ENCODE measurements around the gene SPINT4.
"Not testable (repeated sequence)": the region's sequence is repeated elsewhere in the genome, so short reads cannot be mapped to it uniquely, and the experiment has no call there.

Gene SPINT4

DNA sequence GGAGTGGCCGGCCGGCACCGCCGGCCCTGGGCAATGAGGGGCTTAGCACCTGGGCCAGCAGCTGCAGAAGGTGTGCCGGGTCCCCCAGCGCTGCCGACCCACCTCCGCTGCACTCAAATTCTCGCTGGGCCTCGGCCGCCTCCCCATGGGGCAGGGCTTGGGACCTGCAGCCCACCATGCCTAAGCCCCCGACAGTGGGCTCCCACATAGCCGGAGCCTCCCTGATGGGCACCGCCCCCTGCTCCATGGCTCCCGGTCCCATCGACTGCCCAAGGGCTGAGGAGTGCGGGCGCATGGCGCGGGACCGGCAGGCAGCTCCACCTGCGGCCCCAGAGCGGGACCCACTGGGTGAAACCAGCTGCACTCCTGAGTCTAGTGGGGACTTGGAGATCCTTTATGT, 13.8 kb downstream of the SPINT4 start:
- ChIA-PET CTCF (no interaction called here), POLR2A (no interaction called here)
- peaks cover 0 to 4% (median 0%) of the 10 kb centered on the region in 5 experiments for H3K27me3 ChIP-seq (replicated peaks in 2 of 5; ENCODE audit: control insufficient read depth in 4 of 5, insufficient read depth in 5 of 5, low read length in 4 of 5)
- peaks cover 0 to 19% (median 6%) of the 10 kb centered on the region in 5 experiments for H3K9me3 ChIP-seq (ENCODE audit: control extremely low read depth in 1 of 5, control insufficient read depth in 4 of 5, insufficient read depth in 2 of 5, low read depth in 1 of 5, low read length in 4 of 5)
- no peaks in the 10 kb centered on the region for H3K36me3 ChIP-seq (ENCODE audit: control insufficient read depth in 4 of 4, insufficient read depth in 4 of 4, low read length in 3 of 4)
- no peak for DNase-seq
- H3K4me3 ChIP-seq (ENCODE audit: control insufficient read depth in 1 of 7, extremely low read depth in 1 of 7, insufficient read depth in 4 of 7, low read depth in 2 of 7, low read length in 6 of 7) = no peak overlapping the region
- WGBS (ENCODE audit: insufficient coverage) = 96% methylated on average over 23 of the region's 23 CpGs
- no peaks in the 10 kb centered on the region for H3K4me1 ChIP-seq (ENCODE audit: control extremely low read depth in 1 of 4, control insufficient read depth in 4 of 4, insufficient read depth in 4 of 4, low read length in 3 of 4)
- no peak overlapping the region for H3K27ac ChIP-seq (ENCODE audit: insufficient read depth in 1 of 2, low read depth in 1 of 2, low read length in 2 of 2, poor library complexity in 1 of 2, severe bottlenecking in 2 of 2)

DNA sequence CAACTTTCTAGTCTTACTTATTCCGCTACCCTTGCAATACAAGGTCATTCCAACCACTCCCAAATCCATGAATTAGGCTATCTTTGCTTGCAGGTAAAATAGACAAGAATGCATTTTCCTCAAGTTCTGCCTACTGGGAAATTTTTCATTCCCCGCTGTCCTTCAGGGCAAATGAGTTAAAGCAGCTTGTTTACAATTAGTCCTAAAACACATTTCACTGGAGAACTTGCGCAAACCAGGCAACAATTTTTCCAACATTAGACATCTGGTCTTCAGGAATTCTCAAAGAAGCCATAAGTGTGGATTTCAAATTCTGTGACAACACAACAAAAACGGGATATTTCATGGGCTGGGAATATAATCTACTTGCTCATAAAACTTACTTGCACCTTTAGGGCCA, 20.4 kb downstream of the SPINT4 start:
- Histone ChIP-seq H3K36me3 (ENCODE audit: control insufficient read depth in 4 of 4, insufficient read depth in 4 of 4, low read length in 3 of 4) (no peaks in the 10 kb centered on the region), H3K4me1 (ENCODE audit: control extremely low read depth in 1 of 4, control insufficient read depth in 4 of 4, insufficient read depth in 4 of 4, low read length in 3 of 4) (no peaks in the 10 kb centered on the region), H3K27me3 (replicated peaks in 2 of 5; ENCODE audit: control insufficient read depth in 4 of 5, insufficient read depth in 5 of 5, low read length in 4 of 5) (peaks cover 0 to 6% (median 4%) of the 10 kb centered on the region in 5 experiments), H3K4me3 (ENCODE audit: control insufficient read depth in 1 of 7, extremely low read depth in 1 of 7, insufficient read depth in 4 of 7, low read depth in 2 of 7, low read length in 6 of 7) (no peak overlapping the region), H3K9me3 (ENCODE audit: control extremely low read depth in 1 of 5, control insufficient read depth in 4 of 5, insufficient read depth in 2 of 5, low read depth in 1 of 5, low read length in 4 of 5) (no peaks in the 10 kb centered on the region), H3K27ac (ENCODE audit: insufficient read depth in 1 of 2, low read depth in 1 of 2, low read length in 2 of 2, poor library complexity in 1 of 2, severe bottlenecking in 2 of 2) (no peak overlapping the region)
- POLR2A ChIA-PET = no interaction called here
- 100% methylated on average over 3 of the region's 4 CpGs for WGBS (ENCODE audit: insufficient coverage)
- CTCF ChIA-PET = interaction anchor here (1.3 kb wide), 1 partner anchor 28 kb away, joined by 3 read pairs; no protein-coding TSS in a partner anchor
- DNase-seq = no peak

DNA sequence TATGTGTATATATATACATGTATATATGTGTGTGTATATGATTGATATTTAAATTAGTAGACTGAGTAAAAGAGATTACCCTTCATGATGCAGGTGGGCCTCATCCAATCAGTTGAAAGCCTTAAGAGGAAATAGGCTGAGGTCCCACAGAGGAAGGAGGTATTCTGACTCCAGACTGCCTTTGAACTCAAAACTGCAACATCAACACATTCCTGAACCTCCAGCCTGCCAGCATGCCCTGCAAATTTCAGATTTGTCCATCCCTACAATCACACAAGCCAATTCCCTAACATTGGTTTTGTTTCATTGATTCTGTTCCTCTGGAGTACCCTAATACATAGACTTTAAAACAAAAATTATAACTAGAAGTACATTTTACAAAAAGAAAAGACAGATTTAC, 22.9 kb downstream of the SPINT4 start:
- no peak overlapping the region for H3K4me3 ChIP-seq (ENCODE audit: control insufficient read depth in 1 of 7, extremely low read depth in 1 of 7, insufficient read depth in 4 of 7, low read depth in 2 of 7, low read length in 6 of 7)
- H3K27me3 ChIP-seq (replicated peaks in 2 of 5; ENCODE audit: control insufficient read depth in 4 of 5, insufficient read depth in 5 of 5, low read length in 4 of 5) = peaks cover 0 to 11% (median 6%) of the 10 kb centered on the region in 5 experiments
- ChIA-PET POLR2A (no interaction called here), CTCF (no interaction called here)
- no peaks in the 10 kb centered on the region for H3K4me1 ChIP-seq (ENCODE audit: control extremely low read depth in 1 of 4, control insufficient read depth in 4 of 4, insufficient read depth in 4 of 4, low read length in 3 of 4)
- no peaks in the 10 kb centered on the region for H3K36me3 ChIP-seq (ENCODE audit: control insufficient read depth in 4 of 4, insufficient read depth in 4 of 4, low read length in 3 of 4)
- H3K9me3 ChIP-seq (ENCODE audit: control extremely low read depth in 1 of 5, control insufficient read depth in 4 of 5, insufficient read depth in 2 of 5, low read depth in 1 of 5, low read length in 4 of 5) = no peaks in the 10 kb centered on the region
- DNase-seq = no peak
- no peak overlapping the region for H3K27ac ChIP-seq (ENCODE audit: insufficient read depth in 1 of 2, low read depth in 1 of 2, low read length in 2 of 2, poor library complexity in 1 of 2, severe bottlenecking in 2 of 2)

DNA sequence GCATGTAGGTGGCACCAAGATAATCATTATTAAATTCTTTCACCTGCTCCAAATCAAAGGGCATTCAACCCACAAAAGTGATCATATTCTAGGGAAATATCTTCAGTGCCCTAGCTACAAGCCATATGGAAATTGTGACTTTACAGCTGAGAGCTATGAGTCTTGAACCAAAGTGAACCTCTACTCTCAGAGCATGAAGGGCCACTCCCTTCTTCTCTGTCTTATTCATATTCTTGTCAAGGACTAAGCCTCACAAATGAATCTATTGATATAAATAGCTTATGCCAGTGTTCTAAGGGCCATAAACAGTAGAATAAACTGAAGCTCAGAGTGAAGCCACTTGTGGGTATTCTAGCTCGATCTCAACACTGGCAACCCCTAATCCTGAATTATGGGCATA, 29.6 kb downstream of the SPINT4 start:
- peaks cover 0 to 10% (median 4%) of the 10 kb centered on the region in 5 experiments for H3K27me3 ChIP-seq (replicated peaks in 2 of 5; ENCODE audit: control insufficient read depth in 4 of 5, insufficient read depth in 5 of 5, low read length in 4 of 5)
- POLR2A ChIA-PET = interaction anchor here (0.6 kb wide), 1 partner anchor 308 kb away, joined by 8 read pairs; no protein-coding TSS in a partner anchor
- no peak overlapping the region for H3K4me3 ChIP-seq (ENCODE audit: control insufficient read depth in 1 of 7, extremely low read depth in 1 of 7, insufficient read depth in 4 of 7, low read depth in 2 of 7, low read length in 6 of 7)
- CTCF ChIA-PET = no interaction called here
- no peak for DNase-seq
- WGBS (ENCODE audit: insufficient coverage) = 100% methylated on average over 1 of the region's 1 CpG
- H3K27ac ChIP-seq (ENCODE audit: insufficient read depth in 1 of 2, low read depth in 1 of 2, low read length in 2 of 2, poor library complexity in 1 of 2, severe bottlenecking in 2 of 2) = no peak overlapping the region
- H3K9me3 ChIP-seq (ENCODE audit: control extremely low read depth in 1 of 5, control insufficient read depth in 4 of 5, insufficient read depth in 2 of 5, low read depth in 1 of 5, low read length in 4 of 5) = no peaks in the 10 kb centered on the region
- no peaks in the 10 kb centered on the region for H3K36me3 ChIP-seq (ENCODE audit: control insufficient read depth in 4 of 4, insufficient read depth in 4 of 4, low read length in 3 of 4)
- no peaks in the 10 kb centered on the region for H3K4me1 ChIP-seq (ENCODE audit: control extremely low read depth in 1 of 4, control insufficient read depth in 4 of 4, insufficient read depth in 4 of 4, low read length in 3 of 4)

DNA sequence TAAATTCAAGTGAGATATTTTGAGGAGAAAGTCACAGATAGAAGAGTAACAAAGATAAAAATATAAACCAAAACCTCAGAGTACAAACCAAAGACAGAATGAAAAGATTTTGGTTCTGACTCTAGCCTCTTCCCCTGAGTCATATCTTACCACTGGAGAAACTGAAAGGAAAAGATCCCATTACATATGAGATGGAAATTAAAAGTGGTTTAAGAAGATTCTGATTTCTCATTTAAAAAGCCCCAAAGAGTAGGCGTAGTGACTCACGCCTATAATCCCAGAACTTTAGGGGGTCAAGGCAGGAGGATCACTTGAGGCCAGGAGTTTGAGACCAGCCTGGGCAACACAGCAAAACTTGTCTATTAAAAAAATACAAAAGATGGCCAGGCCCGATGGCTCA, 30.6 kb downstream of the SPINT4 start:
- CTCF ChIA-PET = no interaction called here
- POLR2A ChIA-PET = no interaction called here
- no peaks in the 10 kb centered on the region for H3K9me3 ChIP-seq (ENCODE audit: control extremely low read depth in 1 of 5, control insufficient read depth in 4 of 5, insufficient read depth in 2 of 5, low read depth in 1 of 5, low read length in 4 of 5)
- H3K4me1 ChIP-seq (ENCODE audit: control extremely low read depth in 1 of 4, control insufficient read depth in 4 of 4, insufficient read depth in 4 of 4, low read length in 3 of 4) = no peaks in the 10 kb centered on the region
- H3K4me3 ChIP-seq (ENCODE audit: control insufficient read depth in 1 of 7, extremely low read depth in 1 of 7, insufficient read depth in 4 of 7, low read depth in 2 of 7, low read length in 6 of 7) = no peak overlapping the region
- no peak overlapping the region for H3K27ac ChIP-seq (ENCODE audit: insufficient read depth in 1 of 2, low read depth in 1 of 2, low read length in 2 of 2, poor library complexity in 1 of 2, severe bottlenecking in 2 of 2)
- 100% methylated on average over 2 of the region's 3 CpGs for WGBS (ENCODE audit: insufficient coverage)
- DNase-seq = no peak
- peaks cover 0 to 10% (median 3%) of the 10 kb centered on the region in 5 experiments for H3K27me3 ChIP-seq (replicated peaks in 2 of 5; ENCODE audit: control insufficient read depth in 4 of 5, insufficient read depth in 5 of 5, low read length in 4 of 5)
- no peaks in the 10 kb centered on the region for H3K36me3 ChIP-seq (ENCODE audit: control insufficient read depth in 4 of 4, insufficient read depth in 4 of 4, low read length in 3 of 4)

DNA sequence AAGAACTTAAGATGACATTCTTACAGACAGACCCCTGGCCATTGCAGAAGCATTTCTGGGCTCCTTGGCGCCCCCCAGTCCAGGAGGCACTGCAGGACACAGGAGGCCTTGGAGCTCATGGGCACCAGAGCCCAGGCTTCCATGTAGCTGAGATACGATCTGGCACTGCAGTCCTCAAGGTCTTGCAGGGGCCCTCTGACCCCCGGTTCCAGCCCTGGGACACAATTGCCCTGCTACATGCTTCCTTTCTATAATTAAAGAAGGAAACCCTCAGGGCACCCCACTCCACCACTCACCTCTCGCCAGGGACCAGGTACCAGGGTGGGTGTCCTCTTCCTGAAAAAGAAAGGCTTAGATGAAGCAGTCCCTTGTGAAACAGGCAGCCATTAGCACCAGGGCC, 35.9 kb downstream of the SPINT4 start:
- DNase-seq = no peak
- no peaks in the 10 kb centered on the region for H3K27me3 ChIP-seq (replicated peaks in 2 of 5; ENCODE audit: control insufficient read depth in 4 of 5, insufficient read depth in 5 of 5, low read length in 4 of 5)
- no peaks in the 10 kb centered on the region for H3K36me3 ChIP-seq (ENCODE audit: control insufficient read depth in 4 of 4, insufficient read depth in 4 of 4, low read length in 3 of 4)
- no peak overlapping the region for H3K27ac ChIP-seq (ENCODE audit: insufficient read depth in 1 of 2, low read depth in 1 of 2, low read length in 2 of 2, poor library complexity in 1 of 2, severe bottlenecking in 2 of 2)
- no peak overlapping the region for H3K4me3 ChIP-seq (ENCODE audit: control insufficient read depth in 1 of 7, extremely low read depth in 1 of 7, insufficient read depth in 4 of 7, low read depth in 2 of 7, low read length in 6 of 7)
- H3K9me3 ChIP-seq (ENCODE audit: control extremely low read depth in 1 of 5, control insufficient read depth in 4 of 5, insufficient read depth in 2 of 5, low read depth in 1 of 5, low read length in 4 of 5) = no peaks in the 10 kb centered on the region
- WGBS (ENCODE audit: insufficient coverage) = 83% methylated on average over 3 of the region's 4 CpGs
- POLR2A ChIA-PET = interaction anchor here (0.8 kb wide), 1 partner anchor 12 kb away, joined by 8 read pairs; no protein-coding TSS in a partner anchor
- CTCF ChIA-PET = no interaction called here
- H3K4me1 ChIP-seq (ENCODE audit: control extremely low read depth in 1 of 4, control insufficient read depth in 4 of 4, insufficient read depth in 4 of 4, low read length in 3 of 4) = no peaks in the 10 kb centered on the region

DNA sequence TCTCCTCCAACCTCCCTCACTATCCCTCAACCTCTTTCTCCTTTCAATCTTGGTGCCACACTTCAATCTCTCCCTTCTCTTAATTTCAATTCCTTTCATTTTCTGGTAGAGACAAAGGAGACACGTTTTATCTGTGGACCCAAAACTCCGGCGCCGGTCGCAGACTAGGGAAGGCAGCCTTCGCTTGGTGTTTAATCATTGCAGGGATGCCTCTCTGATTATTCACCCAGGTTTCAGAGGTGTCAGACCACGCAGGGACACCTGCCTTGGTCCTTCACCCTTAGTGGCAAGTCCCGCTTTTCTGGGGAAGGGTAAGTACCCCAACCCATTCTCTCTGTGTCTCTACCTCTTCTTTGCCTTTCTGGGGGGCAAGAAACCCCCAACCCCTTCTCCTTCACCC, 37.8 kb downstream of the SPINT4 start:
- H3K27me3 ChIP-seq (replicated peaks in 2 of 5; ENCODE audit: control insufficient read depth in 4 of 5, insufficient read depth in 5 of 5, low read length in 4 of 5); H3K27ac ChIP-seq (ENCODE audit: insufficient read depth in 1 of 2, low read depth in 1 of 2, low read length in 2 of 2, poor library complexity in 1 of 2, severe bottlenecking in 2 of 2); H3K4me3 ChIP-seq (ENCODE audit: control insufficient read depth in 1 of 7, extremely low read depth in 1 of 7, insufficient read depth in 4 of 7, low read depth in 2 of 7, low read length in 6 of 7); H3K36me3 ChIP-seq (ENCODE audit: control insufficient read depth in 4 of 4, insufficient read depth in 4 of 4, low read length in 3 of 4); DNase-seq; H3K4me1 ChIP-seq (ENCODE audit: control extremely low read depth in 1 of 4, control insufficient read depth in 4 of 4, insufficient read depth in 4 of 4, low read length in 3 of 4); H3K9me3 ChIP-seq (ENCODE audit: control extremely low read depth in 1 of 5, control insufficient read depth in 4 of 5, insufficient read depth in 2 of 5, low read depth in 1 of 5, low read length in 4 of 5); CTCF ChIA-PET; POLR2A ChIA-PET: not testable (repeated sequence)
- 100% methylated on average over 2 of the region's 8 CpGs for WGBS (ENCODE audit: insufficient coverage)
